HG03442 (cell line): ENCODE measurements around the gene KLHL3.

ENCODE experiments used
- ATAC-seq: cut with Tn5 transposase; IDR thresholded peaks from one replicate; pipeline ENCODE4 v1.9.1; 2021; ENCODE audit warnings: mild to moderate bottlenecking, moderate library complexity; ENCODE audit not compliant: unreplicated experiment

The KLHL3 gene

GRCh38 chr5:137615171-137615775 lies 120.6 kb downstream of the KLHL3 start:
- no peak for ATAC-seq

- no peak for ATAC-seq
Measured at GRCh38 chr5:137613554-137614265, 122.2 kb downstream of the KLHL3 start.

- no peak for ATAC-seq
Measured at GRCh38 chr5:137612576-137612975, 123.3 kb downstream of the KLHL3 start.

- ATAC-seq, result no peak
Measured at GRCh38 chr5:137611794-137612435, 124.0 kb downstream of the KLHL3 start.

GRCh38 chr5:137611011-137611580 lies 124.8 kb downstream of the KLHL3 start:
- ATAC-seq, result no peak

GRCh38 chr5:137610598-137610997 lies 125.3 kb downstream of the KLHL3 start:
- ATAC-seq, result no peak

GRCh38 chr5:137609127-137609526 lies 126.8 kb downstream of the KLHL3 start:
- no peak for ATAC-seq

GRCh38 chr5:137607771-137608170 lies 128.1 kb downstream of the KLHL3 start:
- ATAC-seq, result no peak

GRCh38 chr5:137606401-137606800 lies 129.5 kb downstream of the KLHL3 start:
- no peak for ATAC-seq

GRCh38 chr5:137605411-137605810 lies 130.5 kb downstream of the KLHL3 start:
- ATAC-seq, result no peak

- no peak for ATAC-seq
Measured at GRCh38 chr5:137604348-137605095, 131.4 kb downstream of the KLHL3 start.

- ATAC-seq, result no peak
Measured at GRCh38 chr5:137603891-137604290, 132.0 kb downstream of the KLHL3 start.

GRCh38 chr5:137603356-137603755 lies 132.5 kb downstream of the KLHL3 start:
- no peak for ATAC-seq

GRCh38 chr5:137602721-137603273 lies 133.1 kb downstream of the KLHL3 start:
- ATAC-seq, result no peak

GRCh38 chr5:137600721-137601360 lies 135.0 kb downstream of the KLHL3 start:
- no peak for ATAC-seq

- no peak for ATAC-seq
Measured at GRCh38 chr5:137599457-137599856, 136.4 kb downstream of the KLHL3 start.

- no peak for ATAC-seq
Measured at GRCh38 chr5:137598399-137598798, 137.5 kb downstream of the KLHL3 start.

- ATAC-seq, result no peak
Measured at GRCh38 chr5:137596941-137597340, 138.9 kb downstream of the KLHL3 start.

- no peak for ATAC-seq
Measured at GRCh38 chr5:137595396-137596079, 140.4 kb downstream of the KLHL3 start.

- no peak for ATAC-seq
Measured at GRCh38 chr5:137594717-137595116, 141.2 kb downstream of the KLHL3 start.
